IMR-90 (cell line): ENCODE data around the gene MOB1B. TPM values are rescaled to one million over a fixed set of nuclear protein-coding genes. Genes with fewer than 3 reads are reported as not detected.

ENCODE experiments used
- ATAC-seq: fragments of 200-7000 bp; cut with Tn5 transposase; 2 replicates; pipeline ENCODE4 v1.9.1; 2020; ENCODE audit warnings: low read depth, mild to moderate bottlenecking, moderate library complexity
- BruUV-seq: library from RNA; stranded (reverse); fragments of 400-500 nt; replicated peaks from 2 replicates; lab custom pipeline; 2021; lab: Mats Ljungman, UMichigan
- CTCF ChIA-PET: fragments of 300-600 bp; formaldehyde crosslinking; extraction: SDS; loops from one replicate; lab custom pipeline; 2021; ENCODE audit warnings: antibody characterized with exemption; lab: Yijun Ruan, JAX
- POLR2A ChIA-PET: fragments of 300-600 bp; sonication (Branson Sonifier 250); formaldehyde crosslinking; loops from one replicate; lab custom pipeline; 2022; ENCODE audit warnings: antibody characterized with exemption; ENCODE audit not compliant: unreplicated experiment; lab: Charles Lee
- DNase-seq: peaks from one replicate; pipeline ENCODE4 v3.0.0; 2013
- H2AFZ ChIP-seq: replicated peaks from 2 replicates; pipeline ENCODE3; 2013; ENCODE audit warnings: low read length, mild to moderate bottlenecking; ENCODE audit not compliant: poor library complexity
- H2AK5ac ChIP-seq: 2 replicates; pipeline ENCODE4 v1.6.1; 2013; ENCODE audit warnings: low read depth, low read length, inconsistent platforms
- H2AK9ac ChIP-seq: replicated peaks from 2 replicates; pipeline ENCODE3; 2013; ENCODE audit warnings: mild to moderate bottlenecking, low read depth, low read length, moderate library complexity; ENCODE audit not compliant: poor library complexity
- H2BK120ac ChIP-seq: 2 replicates; pipeline ENCODE4 v1.6.1; 2013; ENCODE audit warnings: low read depth, low read length, inconsistent platforms
- H2BK15ac ChIP-seq: 3 replicates; pipeline ENCODE4 v1.6.1; 2013; ENCODE audit warnings: low read depth, low read length, inconsistent platforms
- H2BK20ac ChIP-seq: 2 replicates; pipeline ENCODE4 v1.6.1; 2013; ENCODE audit warnings: low read depth, mild to moderate bottlenecking, inconsistent platforms, low read length, moderate library complexity
- H2BK5ac ChIP-seq: 2 replicates; pipeline ENCODE4 v1.6.1; 2013; ENCODE audit warnings: mild to moderate bottlenecking, low read depth, low read length, inconsistent platforms; ENCODE audit not compliant: poor library complexity, severe bottlenecking
- H3K14ac ChIP-seq: replicated peaks from 2 replicates; pipeline ENCODE4 v1.6.1; 2013; ENCODE audit warnings: low read depth, low read length, inconsistent platforms
- H3K18ac ChIP-seq: 2 replicates; pipeline ENCODE4 v1.6.1; 2013; ENCODE audit warnings: low read depth, low read length, control low read depth
- H3K23ac ChIP-seq: 2 replicates; pipeline ENCODE4 v1.6.1; 2013; ENCODE audit warnings: low read depth, low read length, inconsistent platforms
- H3K27ac ChIP-seq: 2 replicates; pipeline ENCODE4 v1.5.1; 2013; ENCODE audit warnings: mild to moderate bottlenecking, control low read depth, low read length; ENCODE audit not compliant: insufficient read depth
- H3K27me3 ChIP-seq: 2 replicates; pipeline ENCODE4 v1.6.1; 2013; ENCODE audit warnings: low read length; ENCODE audit not compliant: control insufficient read depth, insufficient read depth
- H3K36me3 ChIP-seq: 2 replicates; pipeline ENCODE4 v1.6.1; 2013; ENCODE audit warnings: low read length, mixed read lengths; ENCODE audit not compliant: control insufficient read depth, insufficient read depth
- H3K4ac ChIP-seq: 2 replicates; pipeline ENCODE4 v1.6.1; 2013; ENCODE audit warnings: low read depth, low read length, inconsistent platforms
- H3K4me1 ChIP-seq: 2 replicates; pipeline ENCODE4 v1.6.1; 2013; ENCODE audit warnings: low read length, mixed read lengths; ENCODE audit not compliant: control insufficient read depth, insufficient read depth
- H3K4me2 ChIP-seq: 2 replicates; pipeline ENCODE4 v1.6.1; 2013; ENCODE audit warnings: low read depth, mild to moderate bottlenecking, control low read depth, low read length, moderate library complexity
- H3K4me3 ChIP-seq: 2 replicates; pipeline ENCODE4 v1.5.1; 2013; ENCODE audit warnings: low read depth, mild to moderate bottlenecking, control low read depth, low read length, moderate library complexity; ENCODE audit not compliant: insufficient read depth
- H3K56ac ChIP-seq: 2 replicates; pipeline ENCODE4 v1.6.1; 2013; ENCODE audit warnings: low read length, inconsistent platforms; ENCODE audit not compliant: insufficient read depth; ENCODE audit errors: extremely low read depth
- H3K79me1 ChIP-seq, 2 experiments: 2 replicates each; pipeline ENCODE4 v1.6.1; 2013; ENCODE audit warnings: low read length in 2 of 2, inconsistent platforms in 1 of 2, low read depth in 1 of 2
- H3K9ac ChIP-seq: 2 replicates; pipeline ENCODE4 v1.6.1; 2013; ENCODE audit warnings: low read depth, low read length, control low read depth
- H3K9me1 ChIP-seq: 2 replicates; pipeline ENCODE4 v1.6.1; 2013; ENCODE audit warnings: low read length, inconsistent platforms; ENCODE audit not compliant: insufficient read depth
- H3K9me3 ChIP-seq: 2 replicates; pipeline ENCODE4 v1.6.1; 2013; ENCODE audit warnings: low read length; ENCODE audit not compliant: control insufficient read depth, insufficient read depth
- H4K20me1 ChIP-seq: 2 replicates; pipeline ENCODE4 v1.6.1; 2013; ENCODE audit warnings: low read length, inconsistent platforms; ENCODE audit not compliant: insufficient read depth
- H4K5ac ChIP-seq: 2 replicates; pipeline ENCODE4 v1.6.1; 2013; ENCODE audit warnings: mild to moderate bottlenecking, low read depth, low read length, control low read depth
- H4K8ac ChIP-seq, 2 experiments: 2 replicates each; pipeline ENCODE4 v1.6.1; 2013; ENCODE audit warnings: low read depth in 2 of 2, low read length in 2 of 2, control low read depth in 1 of 2, inconsistent platforms in 1 of 2
- H4K91ac ChIP-seq: 2 replicates; pipeline ENCODE4 v1.6.1; 2013; ENCODE audit warnings: low read depth, low read length, inconsistent platforms; ENCODE audit not compliant: insufficient read depth
- BHLHE40 ChIP-seq: fragments of 150-350 bp; IDR thresholded peaks from 2 replicates; pipeline ENCODE4 v1.6.1; 2016; ENCODE audit warnings: mild to moderate bottlenecking, low read depth, low read length
- CEBPB ChIP-seq: IDR thresholded peaks from 2 replicates; pipeline ENCODE4 v1.6.1; 2012; ENCODE audit warnings: low read depth, low read length, improper control_type of control experiment
- CHD1 ChIP-seq: IDR thresholded peaks from 2 replicates; pipeline ENCODE4 v1.6.1; 2012; ENCODE audit warnings: low read depth, low read length, improper control_type of control experiment
- FOS ChIP-seq: fragments of 150-350 bp; IDR thresholded peaks from 2 replicates; pipeline ENCODE4 v1.6.1; 2016; ENCODE audit warnings: low read depth, low read length
- MAFK ChIP-seq: IDR thresholded peaks from 2 replicates; pipeline ENCODE4 v1.6.1; 2012; ENCODE audit warnings: low read depth, low read length, improper control_type of control experiment
- MAZ ChIP-seq: IDR thresholded peaks from 2 replicates; pipeline ENCODE4 v1.6.1; 2012; ENCODE audit warnings: low read depth, mild to moderate bottlenecking, low read length, improper control_type of control experiment, moderate library complexity, borderline replicate concordance
- MXI1 ChIP-seq: IDR thresholded peaks from 2 replicates; pipeline ENCODE4 v1.6.1; 2012; ENCODE audit warnings: low read depth, mild to moderate bottlenecking, low read length, moderate library complexity, borderline replicate concordance
- NFE2L2 ChIP-seq: fragments of 150-350 bp; IDR thresholded peaks from 2 replicates; pipeline ENCODE4 v1.6.1; 2016; ENCODE audit warnings: low read depth, mild to moderate bottlenecking, low read length
- POLR2A ChIP-seq: IDR thresholded peaks from 2 replicates; pipeline ENCODE4 v1.6.1; 2012; ENCODE audit warnings: mild to moderate bottlenecking, low read depth, low read length
- RAD21 ChIP-seq: IDR thresholded peaks from 2 replicates; pipeline ENCODE4 v1.6.1; 2012; ENCODE audit warnings: low read length, improper control_type of control experiment
- RCOR1 ChIP-seq: IDR thresholded peaks from 2 replicates; pipeline ENCODE4 v1.6.1; 2012; ENCODE audit warnings: mild to moderate bottlenecking, low read length, improper control_type of control experiment; ENCODE audit not compliant: insufficient replicate concordance
- RFX5 ChIP-seq: IDR thresholded peaks from 2 replicates; pipeline ENCODE4 v1.8.0; 2012; ENCODE audit warnings: low read depth, mild to moderate bottlenecking, low read length, moderate library complexity
- SMC3 ChIP-seq: fragments of 150-350 bp; IDR thresholded peaks from 2 replicates; pipeline ENCODE4 v1.6.1; 2016; ENCODE audit warnings: low read depth, mild to moderate bottlenecking, antibody characterized with exemption, low read length, moderate library complexity
- WGBS, 2 experiments: methylation state at CpG; one replicate each; pipeline versions ENCODE4 v1.1.5 to v1.1.7; 2013; ENCODE audit warnings: missing lambda C conversion rate in 2 of 2; ENCODE audit not compliant: insufficient read length in 1 of 2; ENCODE audit errors: extremely low coverage in 2 of 2; 5-methylcytosine and 5-hydroxymethylcytosine counted together
- dilution Hi-C: fragments of 300-500 bp; cut with HindIII; formaldehyde crosslinking; loops from one replicate; pipeline ENCODE4 v1.14.3; 2018; ENCODE audit warnings: low sequenced_read_pairs; ENCODE audit not compliant: unreplicated experiment
- in situ Hi-C: fragments of 300-500 bp; cut with MboI; formaldehyde crosslinking; loops from 3 replicates; pipeline ENCODE4 v1.14.3; 2019; ENCODE audit warnings: low sequenced_read_pairs, inconsistent platforms, mixed read lengths
- intact Hi-C: fragments of 100-400 bp; cut with micrococcal nuclease; formaldehyde crosslinking; loops from 2 replicates; pipeline ENCODE4 v1.10.0; 2022
- polyA plus RNA-seq, 3 experiments: library from polyadenylated mRNA; depleted of rRNA; stranded (reverse); fragments of >200 nt; gene quantifications; 2 replicates each; pipeline ENCODE4 v1.2.3, GENCODE V29; 2012; ENCODE audit warnings: low replicate concordance in 1 of 3
- total RNA-seq: library from RNA; depleted of rRNA; stranded (reverse); fragments of >200 nt; gene quantifications from 2 replicates; pipeline ENCODE4 v1.2.3, GENCODE V29; 2012
- TF ChIP-seq, protein P1 (sequence below): fragments of 150-350 bp; IDR thresholded peaks from 2 replicates; pipeline ENCODE4 v1.6.1; 2017; ENCODE audit warnings: mild to moderate bottlenecking, antibody characterized with exemption, low read length, low read depth
- TF ChIP-seq, protein P2 (sequence below): fragments of 150-350 bp; IDR thresholded peaks from 2 replicates; pipeline ENCODE4 v1.6.1; 2016; ENCODE audit warnings: low read depth, mild to moderate bottlenecking, low read length, moderate library complexity, borderline replicate concordance
- TF ChIP-seq, protein P3 (sequence below): conservative IDR thresholded peaks from 2 replicates; pipeline ENCODE4 v1.5.1; 2012; ENCODE audit warnings: mild to moderate bottlenecking, low read depth, low read length, improper control_type of control experiment

The MOB1B gene
- total and polyA plus RNA-seq, 2 of the 4 experiments (the other 2 are of a cell fraction), result 5.7 to 6.8 TPM

DNA sequence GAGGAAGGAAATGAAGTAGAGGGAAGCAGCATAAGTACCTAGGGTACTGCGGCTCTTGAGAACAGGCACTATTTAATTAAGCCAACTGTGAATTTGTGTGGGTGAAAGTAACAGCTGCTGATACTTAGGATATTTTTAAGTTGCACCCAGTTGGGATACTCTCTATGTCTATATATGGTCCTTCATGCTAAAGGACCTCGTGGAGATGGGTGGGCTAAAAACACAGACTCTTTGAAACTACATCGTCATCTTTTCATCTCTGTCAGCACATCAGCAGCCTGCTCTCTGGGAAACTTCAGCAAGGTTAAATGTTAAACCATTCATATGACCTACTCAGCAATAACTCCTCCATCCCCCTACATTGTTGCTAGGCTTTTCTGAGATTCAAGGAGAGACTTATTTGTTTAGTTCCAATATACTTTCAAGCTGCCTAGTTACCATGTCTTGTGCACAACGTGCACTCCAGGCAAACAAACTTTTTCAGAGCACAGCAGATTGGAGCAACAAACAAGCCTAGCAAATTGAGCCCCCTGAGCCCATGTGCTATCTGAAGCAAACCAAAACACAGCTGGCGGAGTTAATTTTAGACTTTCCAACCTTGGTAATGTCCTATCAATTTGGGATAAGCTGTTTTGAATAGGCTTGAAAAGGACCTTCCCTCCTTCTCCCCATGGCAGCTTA lies 6.2 kb upstream of the MOB1B start:
- TF ChIP-seq POLR2A (no peak), FOS (no peak), NFE2L2 (no peak), SMC3 (no peak), MXI1 (no peak), CEBPB (no peak), RAD21 (no peak), MAFK (no peak), MAZ (no peak), CHD1 (no peak), RCOR1 (no peak), BHLHE40 (no peak), RFX5 (no peak)
- TF ChIP-seq, protein P1, sequence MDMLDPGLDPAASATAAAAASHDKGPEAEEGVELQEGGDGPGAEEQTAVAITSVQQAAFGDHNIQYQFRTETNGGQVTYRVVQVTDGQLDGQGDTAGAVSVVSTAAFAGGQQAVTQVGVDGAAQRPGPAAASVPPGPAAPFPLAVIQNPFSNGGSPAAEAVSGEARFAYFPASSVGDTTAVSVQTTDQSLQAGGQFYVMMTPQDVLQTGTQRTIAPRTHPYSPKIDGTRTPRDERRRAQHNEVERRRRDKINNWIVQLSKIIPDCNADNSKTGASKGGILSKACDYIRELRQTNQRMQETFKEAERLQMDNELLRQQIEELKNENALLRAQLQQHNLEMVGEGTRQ, result no peak
- TF ChIP-seq, protein P2, sequence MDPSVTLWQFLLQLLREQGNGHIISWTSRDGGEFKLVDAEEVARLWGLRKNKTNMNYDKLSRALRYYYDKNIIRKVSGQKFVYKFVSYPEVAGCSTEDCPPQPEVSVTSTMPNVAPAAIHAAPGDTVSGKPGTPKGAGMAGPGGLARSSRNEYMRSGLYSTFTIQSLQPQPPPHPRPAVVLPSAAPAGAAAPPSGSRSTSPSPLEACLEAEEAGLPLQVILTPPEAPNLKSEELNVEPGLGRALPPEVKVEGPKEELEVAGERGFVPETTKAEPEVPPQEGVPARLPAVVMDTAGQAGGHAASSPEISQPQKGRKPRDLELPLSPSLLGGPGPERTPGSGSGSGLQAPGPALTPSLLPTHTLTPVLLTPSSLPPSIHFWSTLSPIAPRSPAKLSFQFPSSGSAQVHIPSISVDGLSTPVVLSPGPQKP, result no peak
- TF ChIP-seq, protein P3, sequence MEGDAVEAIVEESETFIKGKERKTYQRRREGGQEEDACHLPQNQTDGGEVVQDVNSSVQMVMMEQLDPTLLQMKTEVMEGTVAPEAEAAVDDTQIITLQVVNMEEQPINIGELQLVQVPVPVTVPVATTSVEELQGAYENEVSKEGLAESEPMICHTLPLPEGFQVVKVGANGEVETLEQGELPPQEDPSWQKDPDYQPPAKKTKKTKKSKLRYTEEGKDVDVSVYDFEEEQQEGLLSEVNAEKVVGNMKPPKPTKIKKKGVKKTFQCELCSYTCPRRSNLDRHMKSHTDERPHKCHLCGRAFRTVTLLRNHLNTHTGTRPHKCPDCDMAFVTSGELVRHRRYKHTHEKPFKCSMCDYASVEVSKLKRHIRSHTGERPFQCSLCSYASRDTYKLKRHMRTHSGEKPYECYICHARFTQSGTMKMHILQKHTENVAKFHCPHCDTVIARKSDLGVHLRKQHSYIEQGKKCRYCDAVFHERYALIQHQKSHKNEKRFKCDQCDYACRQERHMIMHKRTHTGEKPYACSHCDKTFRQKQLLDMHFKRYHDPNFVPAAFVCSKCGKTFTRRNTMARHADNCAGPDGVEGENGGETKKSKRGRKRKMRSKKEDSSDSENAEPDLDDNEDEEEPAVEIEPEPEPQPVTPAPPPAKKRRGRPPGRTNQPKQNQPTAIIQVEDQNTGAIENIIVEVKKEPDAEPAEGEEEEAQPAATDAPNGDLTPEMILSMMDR, result no peak
- Histone ChIP-seq H2AK9ac (no peak overlapping the region), H4K5ac (no peak overlapping the region), H2BK120ac (no peak overlapping the region), H2AFZ (no peak overlapping the region), H2AK5ac (no peak overlapping the region), H3K56ac (no peak overlapping the region), H3K4me3 (no peak overlapping the region), H4K8ac (no peak overlapping the region), H3K14ac (no peak overlapping the region), H3K9me1 (no peaks in the 10 kb centered on the region), H2BK5ac (no peak overlapping the region), H4K20me1 (no peaks in the 10 kb centered on the region), H3K4me2 (no peak overlapping the region), H3K4ac (no peak overlapping the region), H3K79me1 (no peaks in the 10 kb centered on the region), H2BK20ac (no peak overlapping the region), H2BK15ac (no peak overlapping the region), H3K9me3 (no peaks in the 10 kb centered on the region), H3K18ac (no peak overlapping the region), H3K4me1 (no peaks in the 10 kb centered on the region), H4K91ac (no peak overlapping the region), H3K23ac (no peak overlapping the region; the same call in 1 of the 2 replicates), H3K36me3 (no peaks in the 10 kb centered on the region), H3K9ac (no peak overlapping the region), H3K27ac (no peak overlapping the region), H3K27me3 (no peaks in the 10 kb centered on the region)
- ChIA-PET CTCF (interaction anchor here (0.6 kb wide), 1 partner anchor 20 kb away, joined by 3 read pairs; no protein-coding TSS in a partner anchor), POLR2A (no interaction called here)
- intact Hi-C loops, result no loop called here
- dilution Hi-C loops, result no loop called here
- ATAC-seq, result peak; percentile 35
- WGBS, 2 experiments, result 17% methylated on average over 1 of the region's 5 CpGs; no CpG with 5 or more reads in 1 of the 2 experiments
- BruUV-seq, result no TSS peak
- in situ Hi-C loops, result loop anchor here (25.0 kb wide), 2 partner anchors 666 to 816 kb away; no protein-coding TSS in a partner anchor
- no peak for DNase-seq
